GM21381 (cell line): ENCODE data around the gene SPATA12.

ENCODE experiments used
- ATAC-seq: cut with Tn5 transposase; IDR thresholded peaks from one replicate; pipeline ENCODE4 v1.9.1; 2021; ENCODE audit warnings: mild to moderate bottlenecking, moderate library complexity; ENCODE audit not compliant: unreplicated experiment

The SPATA12 gene

DNA sequence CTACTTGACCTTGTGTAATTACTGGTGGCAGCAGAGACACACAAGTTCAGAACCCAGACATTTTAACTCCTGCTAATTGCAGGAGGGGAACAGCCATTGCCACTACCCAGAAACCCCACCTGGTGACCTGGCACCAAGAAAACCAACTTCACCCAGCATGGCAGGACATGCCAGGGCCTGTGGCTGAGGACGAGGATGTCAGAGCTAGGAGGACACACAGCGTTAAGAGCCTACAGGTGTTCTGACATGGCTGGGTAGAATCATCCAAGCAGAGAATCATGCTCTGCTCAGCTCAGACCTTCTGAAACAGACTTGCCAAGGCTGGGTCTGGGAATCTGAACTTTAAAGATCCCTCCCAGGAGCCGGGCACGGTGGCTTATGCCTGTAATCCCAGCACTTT, 11.7 kb upstream of the SPATA12 start:
- no peak for ATAC-seq

DNA sequence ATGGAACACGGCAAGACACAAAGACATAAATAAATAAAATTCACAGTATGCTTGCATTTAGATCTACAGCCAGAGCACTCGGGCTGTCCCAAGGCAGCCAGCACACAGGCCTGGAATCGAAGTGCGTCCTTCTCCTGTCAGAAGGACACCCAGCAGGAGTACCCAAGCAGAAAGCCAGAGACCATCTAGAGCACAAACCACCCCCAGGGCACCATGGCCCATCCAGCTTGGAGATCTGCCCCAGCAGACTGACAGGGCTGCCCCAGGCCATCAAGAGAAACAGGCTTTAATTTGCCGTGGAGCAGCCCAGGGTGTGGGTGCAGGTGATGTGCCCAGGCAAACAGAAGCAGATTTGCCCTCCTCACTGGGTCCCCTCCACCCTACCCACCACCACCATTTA, 7.8 kb upstream of the SPATA12 start:
- no peak for ATAC-seq

GRCh38 chr3:57053122-57053521, 7.3 kb upstream of the SPATA12 start:
- ATAC-seq, result no peak

GRCh38 chr3:57057351-57057750, 3.1 kb upstream of the SPATA12 start:
- no peak for ATAC-seq

DNA sequence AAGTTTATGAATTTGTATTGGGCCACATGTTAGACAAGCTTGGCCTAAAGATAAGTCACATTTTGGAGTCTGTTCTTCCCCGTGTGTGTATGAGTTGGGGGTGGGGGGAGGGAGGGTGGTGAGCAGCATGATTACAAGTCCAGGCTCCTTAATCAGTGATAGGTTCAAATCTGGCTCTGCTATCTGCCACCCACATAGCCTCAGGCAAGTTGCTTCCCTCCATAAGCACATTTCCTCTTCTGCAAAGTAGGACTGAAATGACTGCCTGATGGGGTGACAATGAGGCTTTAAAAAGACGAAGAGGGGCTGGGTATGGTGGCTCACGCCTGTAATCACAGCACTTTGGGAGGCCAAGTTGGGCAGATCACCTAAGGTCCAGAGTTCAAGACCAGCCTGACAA, 1.1 kb upstream of the SPATA12 start:
- no peak for ATAC-seq

DNA sequence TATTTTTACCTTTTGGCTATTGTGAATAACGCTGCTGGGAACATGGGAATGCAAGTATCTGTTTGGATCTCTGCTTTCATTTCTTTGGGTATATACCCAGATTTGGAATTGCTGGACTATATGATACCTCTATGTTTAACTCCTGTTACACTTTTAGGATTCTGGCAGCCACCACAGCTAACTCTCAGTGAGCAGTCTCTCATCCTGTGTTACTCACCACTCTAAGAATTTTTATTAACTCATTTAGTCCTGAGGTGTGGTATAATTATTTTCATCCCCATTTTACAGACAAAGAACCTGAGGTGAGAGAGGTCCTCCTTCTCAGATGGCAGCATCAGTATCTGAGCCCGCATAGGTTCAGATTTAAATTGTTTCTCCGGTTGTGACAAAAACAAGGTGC, 1.1 kb downstream of the SPATA12 start:
- ATAC-seq, result no peak

- no peak for ATAC-seq
Observed at GRCh38 chr3:57062101-57062631, 1.7 kb downstream of the SPATA12 start.

- no peak for ATAC-seq
Observed at GRCh38 chr3:57063032-57063431, 2.6 kb downstream of the SPATA12 start.

- no peak for ATAC-seq
Observed at GRCh38 chr3:57064001-57064400, 3.5 kb downstream of the SPATA12 start.

- no peak for ATAC-seq
Observed at GRCh38 chr3:57064572-57064971, 4.1 kb downstream of the SPATA12 start.

GRCh38 chr3:57065588-57065987, 5.1 kb downstream of the SPATA12 start:
- ATAC-seq, result no peak

- ATAC-seq, result no peak
Observed at GRCh38 chr3:57066471-57066870, 6.0 kb downstream of the SPATA12 start.

DNA sequence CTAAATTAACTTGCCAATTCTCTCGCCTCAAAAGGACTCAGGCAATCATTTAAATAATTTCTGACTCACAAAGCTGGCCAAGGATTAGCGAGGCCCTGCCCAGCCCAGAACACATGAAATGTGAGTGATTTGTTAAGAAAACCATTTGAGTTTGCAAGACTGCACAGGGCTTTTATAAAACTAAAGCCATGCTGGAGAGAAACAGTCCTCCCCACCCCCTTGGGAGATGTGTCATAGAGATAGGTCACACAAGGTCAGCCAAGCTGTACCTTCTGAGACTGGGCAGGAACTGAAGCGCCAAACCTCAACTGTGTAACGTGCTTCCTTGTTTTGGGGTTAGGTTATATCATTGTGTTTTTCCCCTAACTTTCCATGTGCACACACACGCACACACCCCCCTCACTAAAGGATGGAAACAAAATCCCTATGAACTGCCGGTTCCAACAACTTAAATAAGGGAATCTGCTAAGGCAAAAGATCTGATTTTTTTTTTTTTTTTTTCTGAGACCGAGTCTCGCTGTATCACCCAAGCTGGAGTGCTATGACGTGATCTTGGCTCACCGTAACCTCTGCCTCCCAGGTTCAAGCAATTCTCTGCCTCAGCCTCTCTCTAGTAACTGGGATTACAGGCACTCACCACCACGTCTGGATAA, 8.1 kb downstream of the SPATA12 start:
- ATAC-seq, result peak; percentile 98

DNA sequence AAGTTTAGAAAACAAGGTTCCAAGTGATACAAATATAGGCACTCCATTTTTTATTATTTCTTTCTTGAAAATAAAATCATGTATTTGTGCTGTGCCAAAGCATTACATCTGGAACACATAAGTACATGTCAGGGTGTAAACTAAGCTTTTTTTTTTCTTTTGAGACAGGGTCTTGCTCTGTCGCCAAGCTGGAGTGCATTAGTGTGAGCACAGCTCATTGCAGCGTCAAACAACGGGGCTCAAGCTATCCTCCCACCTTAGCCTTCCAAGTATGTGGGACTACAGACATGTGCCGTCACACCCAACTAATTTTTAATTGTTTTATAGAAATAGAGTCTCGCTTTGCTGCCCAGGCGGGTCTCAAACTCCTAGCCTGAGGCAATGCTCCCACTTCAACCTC, 9.0 kb downstream of the SPATA12 start:
- ATAC-seq, result no peak

DNA sequence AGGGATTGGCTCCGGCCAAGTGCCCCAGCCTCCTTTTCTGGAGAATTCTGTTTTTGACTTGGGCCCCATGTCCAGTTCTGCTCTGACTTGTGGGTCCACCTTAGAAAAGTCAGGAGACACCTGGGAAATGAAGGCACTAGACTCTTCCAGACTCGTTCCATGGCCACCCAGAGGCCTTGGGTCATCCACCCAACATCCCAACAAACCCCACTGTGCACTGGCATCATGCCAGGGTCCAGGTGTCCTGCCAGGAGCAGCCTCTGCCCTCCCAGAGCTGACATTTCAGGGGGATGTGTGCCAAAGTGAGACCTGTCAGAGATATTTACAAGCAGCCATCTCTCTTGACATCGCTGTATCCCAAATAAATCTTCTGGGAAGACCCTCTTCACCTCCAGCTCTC, 13.2 kb downstream of the SPATA12 start:
- no peak for ATAC-seq

GRCh38 chr3:57074135-57074534, 13.7 kb downstream of the SPATA12 start:
- ATAC-seq, result no peak

- no peak for ATAC-seq
Observed at GRCh38 chr3:57076422-57076951, 16.0 kb downstream of the SPATA12 start.

- no peak for ATAC-seq
Observed at GRCh38 chr3:57077630-57078343, 17.3 kb downstream of the SPATA12 start.

DNA sequence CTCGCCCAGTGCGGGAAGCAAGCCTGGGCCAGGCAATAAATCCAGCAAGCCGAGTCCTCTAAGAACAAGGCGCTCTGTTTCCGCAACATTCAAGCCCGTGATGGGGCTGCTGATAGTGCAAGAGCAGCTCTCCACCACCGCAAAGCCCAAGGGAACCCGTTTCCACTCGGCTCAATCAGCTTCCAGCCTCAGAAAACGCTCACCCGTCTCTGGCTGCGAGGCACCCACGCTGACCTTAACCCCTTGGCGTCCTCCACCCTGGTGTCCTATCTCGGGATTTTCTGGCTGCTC, 17.8 kb downstream of the SPATA12 start:
- ATAC-seq, result no peak

GRCh38 chr3:57078635-57079473, 18.4 kb downstream of the SPATA12 start:
- ATAC-seq, result no peak

- ATAC-seq, result no peak
Observed at GRCh38 chr3:57079474-57079831, 19.0 kb downstream of the SPATA12 start.

DNA sequence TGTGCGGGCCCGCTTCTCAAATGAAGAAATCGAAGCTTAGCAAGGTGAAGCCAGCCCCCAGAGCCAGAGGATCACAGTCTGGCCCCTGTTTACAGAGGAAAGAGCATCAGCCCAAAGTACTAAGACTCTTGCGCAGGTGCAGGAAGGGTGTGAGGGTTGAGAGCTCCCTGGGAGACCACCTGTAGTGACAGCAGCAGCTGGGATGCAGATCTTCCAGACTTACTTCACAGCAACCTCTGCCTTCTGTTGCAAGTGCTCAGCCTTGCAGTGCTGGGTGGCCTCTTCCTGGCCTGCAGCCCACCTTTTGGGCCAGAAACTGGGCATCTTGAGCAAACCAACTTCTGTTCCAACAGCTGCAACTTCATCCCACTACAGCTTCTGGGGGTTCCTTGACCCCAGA, 19.7 kb downstream of the SPATA12 start:
- no peak for ATAC-seq
